Thyroid gland (tissue), 4 donors: ENCODE measurements around the gene OR4D6.

Experiments
- POLR2A ChIP-seq, 2 donors: fragments of 450-650 bp; IDR thresholded peaks; one replicate each; pipeline ENCODE4 v1.6.1; 2017; ENCODE audit warnings: antibody characterized with exemption in 2 of 2, mild to moderate bottlenecking in 2 of 2, moderate library complexity in 1 of 2
- TF ChIP-seq, protein P1 (sequence below), 6 experiments: fragments of 200-600 bp in 3 of 6; fragments of 450-650 bp in 3 of 6; sonication (generic) in 3 of 6; IDR thresholded peaks; one replicate each; pipeline ENCODE4 v1.5.1; 2016 to 2019; ENCODE audit warnings: antibody characterized with exemption in 6 of 6, mild to moderate bottlenecking in 2 of 6, inconsistent platforms in 1 of 6, moderate library complexity in 1 of 6

DNA sequence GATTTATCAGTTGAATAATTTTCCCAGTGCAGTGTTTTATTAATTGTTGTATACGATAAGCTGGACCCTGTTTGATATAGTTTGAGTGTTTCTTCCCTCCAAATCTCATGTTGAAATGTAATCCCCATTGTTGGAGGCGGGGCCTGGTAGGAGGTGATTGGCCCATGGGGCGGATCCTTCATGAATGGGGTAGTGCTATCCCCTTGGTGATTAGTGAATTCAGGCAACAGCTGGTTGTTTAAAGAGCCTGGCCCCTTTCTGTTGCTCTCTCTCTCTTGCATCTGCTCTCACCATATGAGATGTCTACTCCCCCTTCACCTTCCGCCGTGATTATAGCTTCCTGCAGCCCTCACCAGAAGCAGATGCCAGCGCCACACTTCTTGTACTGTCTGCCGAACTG, 19.0 kb upstream of the OR4D6 start:
- TF ChIP-seq, protein P1, sequence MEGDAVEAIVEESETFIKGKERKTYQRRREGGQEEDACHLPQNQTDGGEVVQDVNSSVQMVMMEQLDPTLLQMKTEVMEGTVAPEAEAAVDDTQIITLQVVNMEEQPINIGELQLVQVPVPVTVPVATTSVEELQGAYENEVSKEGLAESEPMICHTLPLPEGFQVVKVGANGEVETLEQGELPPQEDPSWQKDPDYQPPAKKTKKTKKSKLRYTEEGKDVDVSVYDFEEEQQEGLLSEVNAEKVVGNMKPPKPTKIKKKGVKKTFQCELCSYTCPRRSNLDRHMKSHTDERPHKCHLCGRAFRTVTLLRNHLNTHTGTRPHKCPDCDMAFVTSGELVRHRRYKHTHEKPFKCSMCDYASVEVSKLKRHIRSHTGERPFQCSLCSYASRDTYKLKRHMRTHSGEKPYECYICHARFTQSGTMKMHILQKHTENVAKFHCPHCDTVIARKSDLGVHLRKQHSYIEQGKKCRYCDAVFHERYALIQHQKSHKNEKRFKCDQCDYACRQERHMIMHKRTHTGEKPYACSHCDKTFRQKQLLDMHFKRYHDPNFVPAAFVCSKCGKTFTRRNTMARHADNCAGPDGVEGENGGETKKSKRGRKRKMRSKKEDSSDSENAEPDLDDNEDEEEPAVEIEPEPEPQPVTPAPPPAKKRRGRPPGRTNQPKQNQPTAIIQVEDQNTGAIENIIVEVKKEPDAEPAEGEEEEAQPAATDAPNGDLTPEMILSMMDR (IDR thresholded peaks at IDR 0.05): no peak
- no peak for TF ChIP-seq POLR2A (IDR thresholded peaks at IDR 0.05)
